Ramos (cell line): ENCODE data around the gene VPS9D1.
"Not testable (repeated sequence)": the region's sequence is repeated elsewhere in the genome, so short reads cannot be mapped to it uniquely, and the experiment has no call there.

Experiments
- in situ Hi-C: fragments of 300-500 bp; cut with MboI; formaldehyde crosslinking; loops from one replicate; pipeline ENCODE4 v1.14.3; 2022; ENCODE audit warnings: low sequenced_read_pairs; ENCODE audit not compliant: unreplicated experiment

VPS9D1 gene

DNA sequence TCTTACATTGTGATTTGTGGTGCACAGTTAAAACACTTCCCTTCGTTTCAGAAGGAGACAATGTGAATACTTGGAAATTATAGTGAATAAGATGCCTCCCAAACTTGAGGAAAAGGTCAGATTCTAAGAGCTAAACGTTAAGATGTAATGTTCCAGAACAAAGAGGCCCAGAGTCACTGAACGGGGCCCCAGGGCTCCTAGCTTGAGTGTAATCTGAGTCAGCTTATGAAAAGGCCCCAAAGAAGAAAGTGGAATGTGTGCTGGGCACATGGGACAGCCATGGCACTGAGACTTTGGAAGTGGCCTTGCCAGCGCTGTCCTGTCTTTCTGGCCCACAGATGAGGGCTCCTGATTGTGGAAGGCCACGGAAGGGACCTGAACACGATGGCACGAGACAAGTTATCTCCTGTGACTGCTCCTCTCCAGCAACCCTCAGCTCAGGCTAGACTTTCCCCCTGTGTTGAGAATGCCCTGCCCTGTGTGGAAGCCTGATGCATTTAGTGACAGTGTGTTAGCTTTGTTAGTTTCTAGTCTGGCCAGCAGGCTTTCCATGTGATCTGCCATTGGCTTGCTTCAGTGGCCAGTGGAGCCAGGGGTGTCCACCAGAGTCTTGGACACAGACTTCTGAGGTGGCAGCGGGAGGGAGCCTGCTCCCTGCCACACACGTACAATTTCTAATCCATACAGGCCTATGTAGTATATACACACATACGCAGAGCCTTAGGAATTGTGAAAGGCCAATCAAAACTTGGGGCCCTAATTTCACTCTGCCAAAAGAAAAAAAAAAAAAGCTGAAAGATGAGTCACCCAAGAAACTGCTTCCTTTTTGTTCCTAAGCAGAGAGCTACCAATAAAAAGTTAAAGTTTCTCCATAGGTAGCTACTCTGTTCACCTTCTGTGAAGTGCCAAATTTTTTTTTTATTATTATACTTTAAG, 49.9 kb downstream of the VPS9D1 start:
- in situ Hi-C loops: no loop called here

DNA sequence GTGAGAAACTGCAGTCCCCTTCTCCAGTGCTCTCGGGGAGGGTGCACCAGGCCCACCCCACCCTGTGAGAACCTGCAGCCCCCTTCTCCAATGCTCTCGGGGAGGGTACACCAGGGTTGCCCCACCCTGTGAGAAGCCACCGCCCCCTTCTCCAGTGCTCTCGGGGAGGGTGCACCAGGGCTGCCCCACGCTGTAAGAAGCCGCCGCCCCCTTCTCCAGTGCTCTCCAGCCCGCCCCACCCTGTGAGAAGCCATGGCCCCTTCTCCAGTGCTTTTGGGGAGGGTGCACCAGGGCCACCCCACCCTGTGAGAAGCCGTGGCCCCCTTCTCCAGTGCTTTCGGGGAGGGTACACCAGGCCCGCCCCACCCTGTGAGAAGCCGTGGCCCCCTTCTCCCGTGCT, 50.9 kb downstream of the VPS9D1 start:
- in situ Hi-C loops: no loop called here

GRCh38 chr16:89668790-89669158, 51.9 kb downstream of the VPS9D1 start:
- in situ Hi-C loops: no loop called here

DNA sequence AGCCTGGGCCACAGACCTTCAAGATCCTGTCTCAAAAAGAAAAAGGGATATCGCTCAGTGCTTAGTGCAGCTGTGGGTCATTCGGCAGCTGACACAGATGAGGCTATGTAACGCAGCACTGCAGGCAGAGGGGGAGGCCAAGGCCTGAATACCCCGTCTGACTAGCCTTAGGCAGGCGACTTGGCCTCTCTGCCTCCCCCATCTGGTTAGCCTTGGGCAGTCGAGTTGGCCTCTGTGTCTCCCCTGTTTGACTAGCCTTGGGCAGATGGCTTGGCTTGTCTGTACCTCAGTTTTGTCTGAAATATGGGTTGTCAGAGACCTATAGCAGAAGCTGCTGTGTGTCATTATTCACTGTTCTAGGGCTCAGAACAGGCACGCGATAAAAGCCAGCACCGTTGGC, 53.1 kb downstream of the VPS9D1 start:
- in situ Hi-C loops: no loop called here

GRCh38 chr16:89667000-89667399, 53.7 kb downstream of the VPS9D1 start:
- in situ Hi-C loops: not testable (repeated sequence)

GRCh38 chr16:89664238-89664637, 56.5 kb downstream of the VPS9D1 start:
- in situ Hi-C loops: not testable (repeated sequence)

GRCh38 chr16:89661215-89661614, 59.5 kb downstream of the VPS9D1 start:
- in situ Hi-C loops: no loop called here

- in situ Hi-C loops: no loop called here
These were observed 60.6 kb downstream of the VPS9D1 start for GRCh38 chr16:89660146-89660545.

- in situ Hi-C loops: no loop called here
These were observed 62.3 kb downstream of the VPS9D1 start for GRCh38 chr16:89658221-89658879.

GRCh38 chr16:89657442-89658220, 63.1 kb downstream of the VPS9D1 start, which contains the start of the genes CHMP1A and SPATA33:
Gene CHMP1A (minus strand): TSS chr16:89657708. CDS start chr16:89657588, 120 bp downstream.
Gene SPATA33 (plus strand): TSS chr16:89657836. CDS start chr16:89657912, 76 bp downstream.
- in situ Hi-C loops: no loop called here
